ENCODE data around the gene KLF4. TPM values are rescaled to one million over a fixed set of nuclear protein-coding genes. Genes with fewer than 3 reads are reported as not detected.

KLF4 gene
- total RNA-seq, 1 donor from 2014 or later = 1.0 TPM

GRCh38 chr9:107487521-107488374, 1.8 kb downstream of the KLF4 start:
- intact Hi-C loops (cut with micrococcal nuclease) = loop anchor here (2.0 to 10.0 kb wide), 3 partner anchors 225 to 1527 kb away; partner anchors contain the start of gene CTNNAL1
- POLR2A ChIA-PET = interaction anchor here (0.6 kb wide), 1 partner anchor 1279 kb away, joined by 4 read pairs; no protein-coding TSS in a partner anchor
- ATAC-seq (ENCODE audit: low read depth) (peak; percentile 8), DNase-seq (peak; percentile 41)
- Mint-ChIP-seq H3K27me3 (peaks cover 42% of the 10 kb centered on the region), H3K4me1 (peaks cover 28% of the 10 kb centered on the region), H3K4me3 (peak overlapping the region; percentile 78), H3K27ac (no peak overlapping the region), H3K36me3 (ENCODE audit: low read depth) (no peaks in the 10 kb centered on the region), H3K9me3 (no peaks in the 10 kb centered on the region)
- CTCF ChIA-PET = interaction anchor here (0.7 to 1.0 kb wide), 3 partner anchors 242 to 1078 kb away, joined by 3 to 6 read pairs (median 3); no protein-coding TSS in a partner anchor
- no peak for TF ChIP-seq CTCF (IDR thresholded peaks at IDR 0.05)

- Mint-ChIP-seq H3K27ac (no peak overlapping the region), H3K36me3 (ENCODE audit: low read depth) (no peaks in the 10 kb centered on the region), H3K4me1 (peaks cover 28% of the 10 kb centered on the region), H3K27me3 (peaks cover 34% of the 10 kb centered on the region), H3K9me3 (no peaks in the 10 kb centered on the region), H3K4me3 (no peak overlapping the region)
- intact Hi-C loops (cut with micrococcal nuclease) = loop anchor here (5.0 to 10.0 kb wide), 2 partner anchors 225 to 1528 kb away; partner anchors contain the start of gene CTNNAL1
- CTCF ChIA-PET = interaction anchor here (0.8 to 1.0 kb wide), 4 partner anchors 247 to 1079 kb away, joined by 3 to 6 read pairs (median 3); no protein-coding TSS in a partner anchor
- DNase-seq = no peak
- POLR2A ChIA-PET = no interaction called here
- ATAC-seq (ENCODE audit: low read depth) = no peak
- no peak for TF ChIP-seq CTCF (IDR thresholded peaks at IDR 0.05)
These were observed 2.7 kb downstream of the KLF4 start for GRCh38 chr9:107486674-107487520.

- no peaks in the 10 kb centered on the region for H3K36me3 Mint-ChIP-seq (ENCODE audit: low read depth)
- ATAC-seq (ENCODE audit: low read depth) = no peak
- no peaks in the 10 kb centered on the region for H3K9me3 Mint-ChIP-seq
- intact Hi-C loops (cut with micrococcal nuclease) = loop anchor here (5.0 to 10.0 kb wide), 2 partner anchors 223 to 1529 kb away; partner anchors contain the start of gene CTNNAL1
- no peak for DNase-seq
- no peak for TF ChIP-seq CTCF (IDR thresholded peaks at IDR 0.05)
- H3K4me1 Mint-ChIP-seq = peaks cover 15% of the 10 kb centered on the region
- no peak overlapping the region for H3K27ac Mint-ChIP-seq
- peaks cover 24% of the 10 kb centered on the region for H3K27me3 Mint-ChIP-seq
- POLR2A ChIA-PET = no interaction called here
- CTCF ChIA-PET = no interaction called here
- no peak overlapping the region for H3K4me3 Mint-ChIP-seq
These were observed 4.0 kb downstream of the KLF4 start for GRCh38 chr9:107485458-107486043.

- no peak for TF ChIP-seq CTCF (IDR thresholded peaks at IDR 0.05)
- Mint-ChIP-seq H3K9me3 (no peaks in the 10 kb centered on the region), H3K27me3 (peaks cover 20% of the 10 kb centered on the region), H3K4me3 (no peak overlapping the region), H3K36me3 (ENCODE audit: low read depth) (no peaks in the 10 kb centered on the region), H3K4me1 (peaks cover 10% of the 10 kb centered on the region), H3K27ac (no peak overlapping the region)
- ATAC-seq (ENCODE audit: low read depth) = peak; percentile 45
- intact Hi-C loops (cut with micrococcal nuclease) = loop anchor here (1.0 to 10.0 kb wide), 3 partner anchors 1278 to 1531 kb away; partner anchors contain the start of gene CTNNAL1
- ChIA-PET CTCF (interaction anchor here (0.8 to 1.7 kb wide), 2 partner anchors 1081 to 1277 kb away, joined by 3 to 25 read pairs; no protein-coding TSS in a partner anchor), POLR2A (no interaction called here)
- DNase-seq = no peak
These were observed 5.3 kb downstream of the KLF4 start for GRCh38 chr9:107484117-107484723.
